GM23338 (cell line): ENCODE measurements around the gene INTS3.

ENCODE experiments used
- EZH2 ChIP-seq: fragments of 200-600 bp; sonication (generic); IDR thresholded peaks from one replicate; pipeline ENCODE4 v1.8.0; 2017; ENCODE audit warnings: antibody characterized with exemption, mild to moderate bottlenecking, low read depth; ENCODE audit not compliant: unreplicated experiment
- POLR2AphosphoS5 ChIP-seq: IDR thresholded peaks from 2 replicates; pipeline ENCODE4 v1.6.1; 2016; ENCODE audit warnings: antibody characterized with exemption, low read depth

DNA sequence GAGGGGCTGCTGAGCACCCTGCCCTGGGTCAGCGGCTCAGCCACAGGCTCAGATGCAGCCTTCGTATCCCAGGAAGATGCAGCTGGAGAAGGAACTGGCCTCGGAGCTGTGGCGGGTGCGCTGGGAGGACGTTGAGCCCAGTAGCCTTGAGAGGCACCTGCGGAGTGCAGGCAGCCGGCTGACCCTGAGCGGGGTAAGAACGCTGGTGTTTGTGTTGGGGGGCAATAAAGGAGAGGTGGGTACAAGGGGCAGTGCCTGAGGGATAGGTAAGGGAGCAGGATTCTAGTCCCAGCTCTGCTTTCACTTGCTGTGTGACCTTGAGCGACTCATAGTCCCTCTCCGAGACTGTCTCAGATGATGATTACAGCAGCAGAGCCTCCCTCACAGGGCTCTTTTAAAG is 43.0 kb upstream of the INTS3 start:
- no peak for TF ChIP-seq EZH2
- no peak for TF ChIP-seq POLR2AphosphoS5
